Mucosa of descending colon (tissue), 3 donors: ENCODE measurements around the gene MLF2. TPM values are rescaled to one million over a fixed set of nuclear protein-coding genes. Genes with fewer than 3 reads are reported as not detected.
A peak's percentile ranks its signal among the peaks of the same experiment; 100 is the strongest.
"Not testable (repeated sequence)": the region's sequence is repeated elsewhere in the genome, so short reads cannot be mapped to it uniquely, and the experiment has no call there.

ENCODE experiments used
- ATAC-seq: fragments of 200-7000 bp; cut with Tn5 transposase; one replicate; pipeline ENCODE4 v1.9.1; 2020; ENCODE audit warnings: mild to moderate bottlenecking, moderate library complexity
- DNase-seq, 3 donors: peaks; one replicate each; pipeline ENCODE4 v3.0.0-alpha.2; 2020
- H3K36me3 ChIP-seq: fragments of 200-600 bp; one replicate; pipeline ENCODE4 v1.8.0; 2021; ENCODE audit warnings: low read depth, mild to moderate bottlenecking
- H3K4me1 ChIP-seq: fragments of 200-600 bp; one replicate; pipeline ENCODE4 v1.8.0; 2021; ENCODE audit warnings: low read depth, mild to moderate bottlenecking
- H3K4me3 ChIP-seq: fragments of 200-600 bp; one replicate; pipeline ENCODE4 v1.8.0; 2021; ENCODE audit warnings: mild to moderate bottlenecking
- H3K9me3 ChIP-seq: fragments of 200-600 bp; one replicate; pipeline ENCODE4 v1.8.0; 2021; ENCODE audit warnings: mild to moderate bottlenecking
- CTCF ChIP-seq: fragments of 200-600 bp; IDR thresholded peaks from one replicate; pipeline ENCODE4 v1.8.0; 2022; ENCODE audit warnings: antibody characterized with exemption, mild to moderate bottlenecking
- intact Hi-C, 2 donors: fragments of 100-400 bp; cut with DNase I in 1 of 2; cut with micrococcal nuclease in 1 of 2; formaldehyde crosslinking; loops; one replicate each; pipeline versions ENCODE4 v1.11.0 to v1.11.1; 2022; cut with DNase I, micrococcal nuclease
- total RNA-seq, 3 donors: library from RNA; stranded (reverse); fragmentation: NEBNext Ultra II Directional in 2 of 3; extraction: Animal tissue kit (Norgen Biotek cat#: 25700) in 2 of 3; gene quantifications; one replicate each; pipeline versions ENCODE4 v1.2.1 to v1.2.4, GENCODE V29; 2021 to 2023
- donor health status: DM: no; HTN: no; CAD: no; lungs with moderate emphysema.
- donor health status: DM: no; HTN: no; CAD: no.
- donor health status: DM: no; HTN: yes; CAD: no.

The MLF2 gene
- total RNA-seq, 3 donors from 2014 or later = 136 to 177 (median 149) TPM

- no peak for TF ChIP-seq CTCF
- no peaks in the 10 kb centered on the region for H3K4me1 ChIP-seq
- H3K4me3 ChIP-seq = no peak overlapping the region
- H3K9me3 ChIP-seq = no peaks in the 10 kb centered on the region
- ATAC-seq (no peak), DNase-seq (no peak)
- no peaks in the 10 kb centered on the region for H3K36me3 ChIP-seq
- intact Hi-C loops = no loop called here
Observed at GRCh38 chr12:6725350-6725749, 27.6 kb downstream of the MLF2 start.

- H3K4me1 ChIP-seq = no peaks in the 10 kb centered on the region
- no peak for TF ChIP-seq CTCF
- H3K9me3 ChIP-seq = no peaks in the 10 kb centered on the region
- peak; percentile 21 for ATAC-seq
- intact Hi-C loops = no loop called here
- peak overlapping the region; percentile 23 for H3K4me3 ChIP-seq
- H3K36me3 ChIP-seq = no peaks in the 10 kb centered on the region
- peak; percentile 35 to 56 (median 50) for DNase-seq
Observed at GRCh38 chr12:6724409-6724797, 28.5 kb downstream of the MLF2 start.

- DNase-seq = peak; percentile 98 to 99 (median 99)
- intact Hi-C loops = no loop called here
- no peak for TF ChIP-seq CTCF
- peak within 1 kb of the TSS; percentile 23 for H3K4me3 ChIP-seq
- peak; percentile 98 for ATAC-seq
- H3K4me1 ChIP-seq = no peaks in the 10 kb centered on the region
- no peaks in the 10 kb centered on the region for H3K9me3 ChIP-seq
- no peaks in the 10 kb centered on the region for H3K36me3 ChIP-seq
Observed at GRCh38 chr12:6723607-6724408, 29.1 kb downstream of the MLF2 start, which contains the start of gene COPS7A. Gene COPS7A (plus strand): TSS chr12:6724046. CDS start chr12:6724657, 611 bp downstream.

- H3K9me3 ChIP-seq = no peaks in the 10 kb centered on the region
- intact Hi-C loops = no loop called here
- no peaks in the 10 kb centered on the region for H3K4me1 ChIP-seq
- H3K36me3 ChIP-seq = no peaks in the 10 kb centered on the region
- ATAC-seq (no peak), DNase-seq (no peak)
- no peak for TF ChIP-seq CTCF
- H3K4me3 ChIP-seq = no peak overlapping the region
Observed at GRCh38 chr12:6722863-6723262, 30.1 kb downstream of the MLF2 start.

- H3K36me3 ChIP-seq = no peaks in the 10 kb centered on the region
- H3K4me3 ChIP-seq = no peak overlapping the region
- TF ChIP-seq CTCF = no peak
- intact Hi-C loops = no loop called here
- ATAC-seq = no peak
- no peaks in the 10 kb centered on the region for H3K4me1 ChIP-seq
- no peak for DNase-seq
- H3K9me3 ChIP-seq = no peaks in the 10 kb centered on the region
Observed at GRCh38 chr12:6716874-6717437, 36.0 kb downstream of the MLF2 start.

GRCh38 chr12:6716031-6716873 is 36.7 kb downstream of the MLF2 start:
- intact Hi-C loops, H3K4me3 ChIP-seq, H3K36me3 ChIP-seq, DNase-seq, ATAC-seq, H3K9me3 ChIP-seq, H3K4me1 ChIP-seq: not testable (repeated sequence)
